Measurements from ENCODE around the gene RAB3A. TPM values are rescaled to one million over a fixed set of nuclear protein-coding genes. Genes with fewer than 3 reads are reported as not detected.
A peak's percentile ranks its signal among the peaks of the same experiment; 100 is the strongest.

The RAB3A gene
- total and polyA plus RNA-seq, 9 of the 15 experiments (the other 6 are each of a cell fraction or from before 2014, with no cell fraction given): 0.17 to 5.1 (median 0.90) TPM; not detected in 1

- peak; percentile 39 for TF ChIP-seq REST (IDR thresholded peaks at IDR 0.05; ENCODE audit: borderline replicate concordance)
- TF ChIP-seq REST (CRISPR knock-in tag; IDR thresholded peaks at IDR 0.05; ENCODE audit: low read depth): no peak
- TF ChIP-seq MLLT1 (IDR thresholded peaks at IDR 0.05): no peak
- TF ChIP-seq ZBTB43 (CRISPR knock-in tag; IDR thresholded peaks at IDR 0.05): no peak
- TF ChIP-seq ZNF232 (CRISPR knock-in tag; IDR thresholded peaks at IDR 0.05): no peak
- peak; percentile 81; the same call in 1 of the 2 replicates for TF ChIP-seq HDAC2 (IDR thresholded peaks at IDR 0.05)
- no peak for TF ChIP-seq PHF8 (IDR thresholded peaks at IDR 0.05; ENCODE audit: borderline replicate concordance, low read length)
- TF ChIP-seq BCOR (IDR thresholded peaks at IDR 0.05): peak; percentile 98
- no peak for TF ChIP-seq SRSF9 (IDR thresholded peaks at IDR 0.05; ENCODE audit: borderline replicate concordance, low read depth, low read length)
- TF ChIP-seq ZNF639 (CRISPR knock-in tag; conservative IDR thresholded peaks at IDR 0.05 in 1 of 2, IDR thresholded peaks at IDR 0.05 in 1 of 2): no peak
- no peak for TF ChIP-seq CBX2 (IDR thresholded peaks at IDR 0.05; ENCODE audit: insufficient read depth, low read length, poor library complexity, severe bottlenecking)
- no peak for TF ChIP-seq TAF15 (IDR thresholded peaks at IDR 0.05; ENCODE audit: low read depth, low read length)
- no peak for TF ChIP-seq KAT7 (CRISPR knock-in tag; IDR thresholded peaks at IDR 0.05; ENCODE audit: borderline replicate concordance)
- TF ChIP-seq TAL1 (IDR thresholded peaks at IDR 0.05): no peak
- TF ChIP-seq PURB (CRISPR knock-in tag; IDR thresholded peaks at IDR 0.05; ENCODE audit: low read depth): no peak
- TF ChIP-seq RBM25 (IDR thresholded peaks at IDR 0.05; ENCODE audit: low read depth, low read length, severe bottlenecking): peak; percentile 99
- no peak for TF ChIP-seq ZBTB8A (IDR thresholded peaks at IDR 0.05; ENCODE audit: partially characterized antibody)
Measured at GRCh38 chr19:18229474-18229873, 25.6 kb upstream of the RAB3A start (continued).
